Progenitor cell of endocrine pancreas (in vitro differentiated cells): Measurements from ENCODE around the gene ZFHX3. TPM values are rescaled to one million over a fixed set of nuclear protein-coding genes. Genes with fewer than 3 reads are reported as not detected.

Source experiments
- DNase-seq: peaks from one replicate; pipeline ENCODE4 v3.0.0; 2021; ENCODE audit warnings: low spot score; ENCODE audit not compliant: unreplicated experiment
- H3K27ac Mint-ChIP-seq: 2 replicates; pipeline ENCODE4 v1.8.0; 2021; ENCODE audit warnings: mild to moderate bottlenecking, moderate library complexity, mixed read lengths
- H3K27me3 Mint-ChIP-seq: 2 replicates; pipeline ENCODE4 v1.8.0; 2021; ENCODE audit warnings: mixed read lengths
- H3K36me3 Mint-ChIP-seq: 2 replicates; pipeline ENCODE4 v1.8.0; 2022; ENCODE audit warnings: mixed read lengths; ENCODE audit not compliant: insufficient read depth
- H3K4me1 Mint-ChIP-seq: 2 replicates; pipeline ENCODE4 v1.8.0; 2021; ENCODE audit warnings: low read depth, mixed read lengths
- H3K4me3 Mint-ChIP-seq: 2 replicates; pipeline ENCODE4 v1.8.0; 2021; ENCODE audit warnings: low read depth, mild to moderate bottlenecking, moderate library complexity, mixed read lengths
- H3K9me3 Mint-ChIP-seq: 2 replicates; pipeline ENCODE4 v1.8.0; 2021; ENCODE audit warnings: low read depth, mixed read lengths
- total RNA-seq: library from RNA; stranded (reverse); gene quantifications from 2 replicates; pipeline ENCODE4 v1.2.1, GENCODE V29; 2021
- TF ChIP-seq, protein P1 (sequence below): fragments of 200-600 bp; sonication (generic); IDR thresholded peaks from one replicate; pipeline ENCODE4 v1.5.0; 2021; ENCODE audit warnings: antibody characterized with exemption, mild to moderate bottlenecking; ENCODE audit not compliant: unreplicated experiment

Gene ZFHX3
- total RNA-seq, 1 donor from 2014 or later, result 54.0 TPM

DNA sequence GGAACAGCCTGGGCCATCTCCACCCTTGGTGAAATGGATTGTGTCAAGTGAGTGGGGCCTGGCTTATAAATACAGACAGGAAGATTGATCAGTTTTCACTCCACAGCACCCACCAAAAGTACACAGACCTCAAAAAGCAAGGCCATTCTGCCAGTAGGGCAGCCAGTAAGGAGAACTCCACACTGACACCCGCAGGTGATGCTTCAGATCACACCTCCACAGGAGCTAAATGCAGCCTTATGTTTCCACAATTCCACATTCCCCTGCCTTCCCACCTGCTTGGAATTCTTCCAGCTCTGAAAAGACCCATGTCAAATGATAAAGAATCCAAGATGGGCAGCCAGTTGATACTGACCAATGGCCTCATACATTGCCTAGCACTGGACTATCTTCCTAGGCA is 191.1 kb downstream of the ZFHX3 start:
- no peak for DNase-seq
- H3K4me3 Mint-ChIP-seq, result no peak overlapping the region
- peaks cover 38% of the 10 kb centered on the region for H3K4me1 Mint-ChIP-seq
- peaks cover 11% of the 10 kb centered on the region for H3K36me3 Mint-ChIP-seq
- H3K27me3 Mint-ChIP-seq, result no peaks in the 10 kb centered on the region
- H3K27ac Mint-ChIP-seq, result peak overlapping the region; percentile 56
- TF ChIP-seq, protein P1, sequence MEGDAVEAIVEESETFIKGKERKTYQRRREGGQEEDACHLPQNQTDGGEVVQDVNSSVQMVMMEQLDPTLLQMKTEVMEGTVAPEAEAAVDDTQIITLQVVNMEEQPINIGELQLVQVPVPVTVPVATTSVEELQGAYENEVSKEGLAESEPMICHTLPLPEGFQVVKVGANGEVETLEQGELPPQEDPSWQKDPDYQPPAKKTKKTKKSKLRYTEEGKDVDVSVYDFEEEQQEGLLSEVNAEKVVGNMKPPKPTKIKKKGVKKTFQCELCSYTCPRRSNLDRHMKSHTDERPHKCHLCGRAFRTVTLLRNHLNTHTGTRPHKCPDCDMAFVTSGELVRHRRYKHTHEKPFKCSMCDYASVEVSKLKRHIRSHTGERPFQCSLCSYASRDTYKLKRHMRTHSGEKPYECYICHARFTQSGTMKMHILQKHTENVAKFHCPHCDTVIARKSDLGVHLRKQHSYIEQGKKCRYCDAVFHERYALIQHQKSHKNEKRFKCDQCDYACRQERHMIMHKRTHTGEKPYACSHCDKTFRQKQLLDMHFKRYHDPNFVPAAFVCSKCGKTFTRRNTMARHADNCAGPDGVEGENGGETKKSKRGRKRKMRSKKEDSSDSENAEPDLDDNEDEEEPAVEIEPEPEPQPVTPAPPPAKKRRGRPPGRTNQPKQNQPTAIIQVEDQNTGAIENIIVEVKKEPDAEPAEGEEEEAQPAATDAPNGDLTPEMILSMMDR, result peak; percentile 50
- peaks cover 3% of the 10 kb centered on the region for H3K9me3 Mint-ChIP-seq

DNA sequence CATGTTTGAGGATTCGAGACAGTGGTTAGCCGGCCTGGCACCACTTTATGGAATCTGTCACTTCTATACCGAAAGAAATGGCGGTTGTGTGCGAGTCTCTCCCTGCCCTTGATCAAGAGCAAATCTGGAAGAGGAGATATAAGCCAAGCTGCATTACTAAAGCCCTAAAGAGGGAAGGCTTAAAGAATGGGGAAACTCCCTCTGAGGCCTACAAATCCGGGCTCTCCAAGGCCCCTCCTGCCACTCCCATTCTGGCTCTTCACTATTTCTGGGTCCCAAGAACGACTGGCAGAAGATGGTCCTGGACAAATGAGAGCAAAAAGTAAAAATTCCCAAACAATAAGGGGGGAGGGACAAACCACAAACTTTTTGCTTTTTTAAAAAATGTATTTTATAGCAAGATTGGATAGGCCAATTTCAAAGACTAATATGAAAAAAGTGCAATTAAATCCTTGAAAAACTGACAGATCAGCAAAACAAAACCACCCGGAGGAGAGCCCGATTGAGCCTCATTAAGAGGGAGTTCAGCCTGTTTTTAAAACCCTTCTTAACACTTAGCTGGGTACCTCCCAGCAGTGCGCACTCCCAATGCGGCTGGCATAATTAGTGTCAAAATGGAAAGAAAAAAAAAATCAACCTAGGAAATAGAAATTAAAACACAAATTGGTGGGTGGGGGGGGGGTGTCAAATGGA is 193.5 kb downstream of the ZFHX3 start:
- H3K27ac Mint-ChIP-seq, result no peak overlapping the region
- peaks cover 3% of the 10 kb centered on the region for H3K9me3 Mint-ChIP-seq
- H3K27me3 Mint-ChIP-seq, result peaks cover 5% of the 10 kb centered on the region
- TF ChIP-seq, protein P1, result no peak
- DNase-seq, result no peak
- no peak overlapping the region for H3K4me3 Mint-ChIP-seq
- peaks cover 12% of the 10 kb centered on the region for H3K36me3 Mint-ChIP-seq
- H3K4me1 Mint-ChIP-seq, result peaks cover 29% of the 10 kb centered on the region

- TF ChIP-seq, protein P1, result no peak
- Mint-ChIP-seq H3K9me3 (peaks cover 3% of the 10 kb centered on the region), H3K27me3 (peaks cover 5% of the 10 kb centered on the region), H3K27ac (peak overlapping the region; percentile 1), H3K4me1 (peaks cover 30% of the 10 kb centered on the region), H3K4me3 (no peak overlapping the region), H3K36me3 (peaks cover 12% of the 10 kb centered on the region)
- no peak for DNase-seq
These were observed 194.2 kb downstream of the ZFHX3 start for GRCh38 chr16:72853575-72854266.

DNA sequence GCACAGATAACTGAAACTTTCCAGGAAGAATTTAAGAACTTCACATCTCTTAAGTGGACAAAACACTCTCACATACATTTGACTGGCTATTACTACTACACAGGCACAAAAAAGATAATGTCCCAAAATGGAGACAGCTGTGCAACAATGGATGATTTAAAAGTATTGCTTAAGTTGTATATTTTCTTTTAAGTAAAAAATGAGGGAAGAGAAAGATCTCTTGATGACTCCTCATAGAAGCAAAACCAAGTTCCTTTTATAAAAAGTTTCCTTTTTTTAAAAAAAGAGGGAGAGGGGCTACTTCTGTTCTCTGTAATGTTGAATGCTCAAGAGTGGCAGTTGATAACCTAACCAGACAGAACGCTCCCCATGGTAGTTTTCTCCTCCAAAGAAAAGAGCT is 195.5 kb downstream of the ZFHX3 start:
- TF ChIP-seq, protein P1, result no peak
- Mint-ChIP-seq H3K27me3 (peaks cover 5% of the 10 kb centered on the region), H3K4me1 (peaks cover 37% of the 10 kb centered on the region), H3K9me3 (peaks cover 3% of the 10 kb centered on the region), H3K4me3 (no peak overlapping the region), H3K27ac (no peak overlapping the region), H3K36me3 (peaks cover 12% of the 10 kb centered on the region)
- DNase-seq, result no peak

GRCh38 chr16:72850853-72851252 is 197.1 kb downstream of the ZFHX3 start:
- peaks cover 33% of the 10 kb centered on the region for H3K4me1 Mint-ChIP-seq
- H3K9me3 Mint-ChIP-seq, result peaks cover 3% of the 10 kb centered on the region
- no peak overlapping the region for H3K4me3 Mint-ChIP-seq
- H3K36me3 Mint-ChIP-seq, result peaks cover 12% of the 10 kb centered on the region
- TF ChIP-seq, protein P1, result no peak
- DNase-seq, result no peak
- H3K27ac Mint-ChIP-seq, result no peak overlapping the region
- H3K27me3 Mint-ChIP-seq, result peaks cover 5% of the 10 kb centered on the region
